Progenitor cell of endocrine pancreas (in vitro differentiated cells): ENCODE results near the gene DSCAML1. TPM values are rescaled to one million over a fixed set of nuclear protein-coding genes. Genes with fewer than 3 reads are reported as not detected.

Experiments
- DNase-seq: peaks from one replicate; pipeline ENCODE4 v3.0.0; 2021; ENCODE audit warnings: low spot score; ENCODE audit not compliant: unreplicated experiment
- H3K27ac Mint-ChIP-seq: 2 replicates; pipeline ENCODE4 v1.8.0; 2021; ENCODE audit warnings: mild to moderate bottlenecking, moderate library complexity, mixed read lengths
- H3K27me3 Mint-ChIP-seq: 2 replicates; pipeline ENCODE4 v1.8.0; 2021; ENCODE audit warnings: mixed read lengths
- H3K36me3 Mint-ChIP-seq: 2 replicates; pipeline ENCODE4 v1.8.0; 2022; ENCODE audit warnings: mixed read lengths; ENCODE audit not compliant: insufficient read depth
- H3K4me1 Mint-ChIP-seq: 2 replicates; pipeline ENCODE4 v1.8.0; 2021; ENCODE audit warnings: low read depth, mixed read lengths
- H3K4me3 Mint-ChIP-seq: 2 replicates; pipeline ENCODE4 v1.8.0; 2021; ENCODE audit warnings: low read depth, mild to moderate bottlenecking, moderate library complexity, mixed read lengths
- H3K9me3 Mint-ChIP-seq: 2 replicates; pipeline ENCODE4 v1.8.0; 2021; ENCODE audit warnings: low read depth, mixed read lengths
- CTCF ChIP-seq: fragments of 200-600 bp; sonication (generic); IDR thresholded peaks from one replicate; pipeline ENCODE4 v1.5.0; 2021; ENCODE audit warnings: antibody characterized with exemption, mild to moderate bottlenecking; ENCODE audit not compliant: unreplicated experiment
- total RNA-seq: library from RNA; stranded (reverse); gene quantifications from 2 replicates; pipeline ENCODE4 v1.2.1, GENCODE V29; 2021

DSCAML1 gene
- total RNA-seq, 1 donor from 2014 or later, result 2.7 TPM

- H3K9me3 Mint-ChIP-seq, result no peaks in the 10 kb centered on the region
- H3K27me3 Mint-ChIP-seq, result peaks cover 34% of the 10 kb centered on the region
- no peak for DNase-seq
- H3K27ac Mint-ChIP-seq, result no peak overlapping the region
- H3K4me1 Mint-ChIP-seq, result no peaks in the 10 kb centered on the region
- no peaks in the 10 kb centered on the region for H3K36me3 Mint-ChIP-seq
- TF ChIP-seq CTCF, result no peak
- H3K4me3 Mint-ChIP-seq, result no peak overlapping the region
Measured at GRCh38 chr11:117774553-117774952, 22.5 kb downstream of the DSCAML1 start.

DNA sequence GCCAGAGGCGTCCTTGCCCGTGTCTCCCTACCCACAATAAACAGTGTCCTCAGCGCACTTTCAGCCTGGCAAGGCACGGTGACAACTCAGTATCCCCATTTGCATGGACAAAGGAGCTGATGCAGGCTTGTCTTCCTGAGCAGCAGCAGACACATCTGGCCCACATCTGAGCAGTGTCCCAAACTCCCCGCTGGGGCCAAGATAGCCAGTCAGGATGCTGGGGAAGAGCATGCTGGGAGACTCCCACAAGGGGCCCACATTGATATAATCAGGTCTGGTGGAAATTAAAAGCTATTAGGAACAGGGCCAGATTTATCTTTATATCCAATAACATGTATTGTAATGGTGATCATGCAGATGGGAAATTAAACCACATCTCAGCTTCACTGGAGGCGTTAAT is 24.7 kb downstream of the DSCAML1 start:
- Mint-ChIP-seq H3K4me3 (no peak overlapping the region), H3K27ac (no peak overlapping the region), H3K27me3 (peaks cover 35% of the 10 kb centered on the region), H3K9me3 (no peaks in the 10 kb centered on the region), H3K4me1 (no peaks in the 10 kb centered on the region), H3K36me3 (no peaks in the 10 kb centered on the region)
- no peak for TF ChIP-seq CTCF
- no peak for DNase-seq

- TF ChIP-seq CTCF, result no peak
- Mint-ChIP-seq H3K36me3 (no peaks in the 10 kb centered on the region), H3K4me3 (no peak overlapping the region), H3K27ac (no peak overlapping the region), H3K27me3 (peaks cover 37% of the 10 kb centered on the region), H3K4me1 (no peaks in the 10 kb centered on the region), H3K9me3 (no peaks in the 10 kb centered on the region)
- DNase-seq, result no peak
Measured at GRCh38 chr11:117771841-117772240, 25.2 kb downstream of the DSCAML1 start.

DNA sequence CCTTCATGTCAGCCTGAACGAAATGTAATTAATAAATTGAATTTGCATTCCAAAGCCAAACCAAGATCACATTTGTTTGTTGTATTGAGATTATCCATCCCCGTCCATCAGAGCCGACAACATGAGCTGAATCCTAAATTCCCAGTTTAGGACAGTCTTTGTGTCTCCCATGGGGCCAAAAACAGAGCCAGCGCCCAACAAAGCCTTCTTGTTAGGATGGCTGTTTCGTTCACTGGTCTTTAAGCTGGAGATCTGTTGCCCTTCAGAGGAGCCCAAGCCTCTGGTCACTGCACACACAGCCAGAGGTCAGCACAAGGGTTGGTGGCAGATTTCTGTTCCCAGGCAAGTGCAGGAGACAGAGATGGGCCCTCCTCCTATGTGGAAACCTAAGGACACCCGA is 25.8 kb downstream of the DSCAML1 start:
- Mint-ChIP-seq H3K27ac (no peak overlapping the region), H3K9me3 (no peaks in the 10 kb centered on the region), H3K4me3 (no peak overlapping the region), H3K36me3 (no peaks in the 10 kb centered on the region), H3K27me3 (peaks cover 37% of the 10 kb centered on the region), H3K4me1 (no peaks in the 10 kb centered on the region)
- no peak for DNase-seq
- TF ChIP-seq CTCF, result no peak

GRCh38 chr11:117770061-117770460 is 27.0 kb downstream of the DSCAML1 start:
- H3K4me3 Mint-ChIP-seq, result no peak overlapping the region
- DNase-seq, result no peak
- no peak for TF ChIP-seq CTCF
- no peak overlapping the region for H3K27ac Mint-ChIP-seq
- H3K9me3 Mint-ChIP-seq, result no peaks in the 10 kb centered on the region
- H3K27me3 Mint-ChIP-seq, result peaks cover 29% of the 10 kb centered on the region
- H3K4me1 Mint-ChIP-seq, result peaks cover 3% of the 10 kb centered on the region
- H3K36me3 Mint-ChIP-seq, result no peaks in the 10 kb centered on the region

DNA sequence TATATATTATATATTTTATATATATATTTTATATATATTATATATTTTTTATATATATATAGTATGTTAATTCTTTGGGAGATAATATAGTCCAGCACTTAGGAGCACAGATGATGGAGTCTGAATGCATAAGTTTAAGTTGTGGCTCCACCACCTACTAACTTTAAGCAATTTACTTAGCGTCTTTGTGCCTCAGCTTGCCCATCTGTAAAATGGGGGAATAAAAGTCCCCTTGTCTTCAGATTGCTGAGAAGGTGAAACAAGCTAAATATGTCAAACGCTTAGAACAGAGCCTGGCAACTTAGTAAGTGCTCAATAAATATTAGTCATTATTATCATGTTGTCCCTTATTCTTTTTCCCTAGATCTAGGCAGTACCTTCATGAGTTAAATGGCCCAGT is 27.5 kb downstream of the DSCAML1 start:
- Mint-ChIP-seq H3K4me3 (no peak overlapping the region), H3K9me3 (no peaks in the 10 kb centered on the region), H3K27ac (no peak overlapping the region), H3K36me3 (no peaks in the 10 kb centered on the region), H3K4me1 (peaks cover 3% of the 10 kb centered on the region), H3K27me3 (peaks cover 28% of the 10 kb centered on the region)
- DNase-seq, result no peak
- TF ChIP-seq CTCF, result no peak
